Putamen (tissue), 1 donor: ENCODE measurements around the gene TMEM38A.
"Not testable (repeated sequence)": the region's sequence is repeated elsewhere in the genome, so short reads cannot be mapped to it uniquely, and the experiment has no call there.

ENCODE experiments used
- DNase-seq: peaks from one replicate; pipeline ENCODE4 v3.0.0-alpha.2; 2016; ENCODE audit warnings: low spot score

Gene TMEM38A

DNA sequence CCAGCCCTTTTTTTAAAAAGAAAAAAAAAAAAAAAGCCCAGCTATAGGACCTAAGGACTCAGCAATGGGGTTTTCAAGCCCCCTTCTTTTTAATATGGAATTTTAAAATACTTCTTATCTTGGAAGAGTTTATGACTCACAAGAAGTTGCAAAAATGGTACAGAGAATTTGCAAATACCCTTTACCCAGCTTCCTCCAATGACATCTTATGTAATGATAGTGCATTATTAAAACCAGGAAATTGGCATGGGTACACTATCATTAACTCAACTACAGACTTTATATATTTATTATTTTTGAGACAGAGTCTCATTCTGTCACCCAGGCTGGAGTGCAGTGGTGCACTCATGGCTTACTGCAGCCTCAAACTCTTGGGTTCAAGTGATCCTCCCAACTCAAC, 16.1 kb downstream of the TMEM38A start:
- no peak for DNase-seq

GRCh38 chr19:16678498-16678897, 17.6 kb downstream of the TMEM38A start:
- DNase-seq: no peak

DNA sequence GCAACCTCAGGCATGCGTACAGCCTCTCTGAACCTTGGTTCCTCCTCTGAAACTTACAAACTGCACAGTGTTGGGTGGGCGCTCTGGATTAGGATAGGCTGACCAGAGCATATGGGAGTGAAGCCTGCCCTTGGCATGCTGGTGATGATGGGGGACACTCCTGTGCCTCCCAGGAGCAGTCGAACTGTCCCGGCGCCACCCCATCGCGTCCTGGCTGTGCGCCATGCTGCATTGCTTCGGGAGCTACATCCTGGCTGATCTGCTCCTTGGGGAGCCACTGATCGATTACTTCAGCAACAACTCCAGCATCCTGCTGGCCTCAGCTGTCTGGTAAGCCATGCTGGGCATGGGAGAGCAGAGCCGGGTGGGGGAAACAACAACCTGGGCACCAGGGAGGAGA, 18.9 kb downstream of the TMEM38A start:
- DNase-seq: no peak

GRCh38 chr19:16682539-16682938, 21.6 kb downstream of the TMEM38A start:
- DNase-seq: no peak

DNA sequence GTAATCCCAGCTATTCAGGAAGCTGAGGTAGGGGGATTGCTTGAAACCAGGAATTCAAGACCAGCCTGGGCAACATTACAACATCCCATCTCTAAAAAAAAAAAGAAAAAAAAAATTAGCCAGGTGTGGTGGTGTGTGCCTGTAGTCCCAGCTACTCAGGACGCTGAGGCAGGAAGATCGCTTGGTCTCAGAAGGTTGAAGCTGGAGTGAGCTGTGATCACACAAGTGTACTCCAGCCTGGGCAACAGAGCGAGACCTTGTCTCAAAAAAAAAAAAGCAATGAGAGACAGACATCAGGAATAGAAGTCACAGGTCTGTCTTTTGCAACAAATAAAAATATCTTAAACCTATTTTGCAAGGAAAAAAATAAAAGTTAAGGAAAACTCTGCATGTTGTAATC, 23.3 kb downstream of the TMEM38A start:
- no peak for DNase-seq

DNA sequence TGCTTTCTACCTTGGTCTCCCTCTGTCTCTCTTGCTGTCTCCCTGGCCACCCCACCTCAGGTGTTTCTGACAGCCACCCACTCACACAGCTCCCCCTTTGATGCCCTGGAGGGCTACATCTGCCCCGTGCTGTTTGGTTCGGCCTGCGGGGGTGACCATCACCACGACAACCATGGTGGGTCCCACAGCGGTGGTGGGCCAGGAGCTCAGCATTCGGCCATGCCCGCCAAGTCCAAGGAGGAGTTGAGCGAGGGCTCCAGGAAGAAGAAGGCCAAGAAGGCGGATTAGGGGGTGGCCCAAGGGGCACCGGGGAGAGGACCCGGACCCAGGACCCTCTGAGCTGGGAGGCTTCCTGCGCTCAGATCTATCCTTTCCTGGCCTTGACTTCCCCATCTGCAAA, 27.1 kb downstream of the TMEM38A start:
- DNase-seq: no peak

DNA sequence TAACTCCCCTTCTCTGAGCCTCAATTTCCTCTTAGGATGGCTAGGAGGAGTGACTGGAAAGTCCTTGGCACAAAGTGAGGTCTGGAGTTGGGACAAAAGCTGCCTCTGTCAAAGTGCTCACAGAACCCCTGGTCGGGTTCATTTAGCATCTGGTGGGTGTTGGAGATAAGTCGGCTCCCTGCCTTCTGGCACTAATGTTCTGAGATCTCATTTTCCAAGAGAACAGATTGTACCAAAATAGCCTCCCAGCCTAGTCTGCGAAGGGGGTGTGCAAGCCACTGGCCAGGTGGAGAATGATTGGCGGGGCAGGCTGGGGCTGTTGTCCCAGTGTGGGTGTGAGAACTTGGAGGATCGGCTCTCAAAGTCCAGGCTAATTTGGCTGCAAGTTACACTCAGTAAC, 38.0 kb downstream of the TMEM38A start:
- DNase-seq: no peak

GRCh38 chr19:16702123-16702522, 41.2 kb downstream of the TMEM38A start:
- DNase-seq: no peak

DNA sequence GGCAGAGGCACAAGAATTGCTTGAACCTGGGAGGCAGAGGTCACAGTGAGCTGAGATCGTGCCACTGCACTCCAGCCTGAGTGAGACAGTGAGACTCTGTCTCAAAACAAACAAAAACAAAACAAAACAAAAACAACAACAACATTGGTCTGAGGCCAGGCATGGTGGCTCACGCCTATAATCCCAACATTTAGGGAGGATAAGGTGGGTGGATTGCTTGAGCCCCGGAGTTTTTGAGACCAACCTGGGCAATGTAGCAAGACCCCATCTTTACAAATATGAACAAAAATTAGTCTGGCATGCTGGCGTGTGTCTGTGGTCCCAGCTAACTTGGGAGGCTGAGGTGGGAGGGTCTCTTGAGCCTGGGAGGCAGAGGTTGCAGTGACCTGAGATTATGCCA, 42.7 kb downstream of the TMEM38A start:
- no peak for DNase-seq

- DNase-seq: not testable (repeated sequence)
Observed at GRCh38 chr19:16710870-16711269, 49.9 kb downstream of the TMEM38A start.

DNA sequence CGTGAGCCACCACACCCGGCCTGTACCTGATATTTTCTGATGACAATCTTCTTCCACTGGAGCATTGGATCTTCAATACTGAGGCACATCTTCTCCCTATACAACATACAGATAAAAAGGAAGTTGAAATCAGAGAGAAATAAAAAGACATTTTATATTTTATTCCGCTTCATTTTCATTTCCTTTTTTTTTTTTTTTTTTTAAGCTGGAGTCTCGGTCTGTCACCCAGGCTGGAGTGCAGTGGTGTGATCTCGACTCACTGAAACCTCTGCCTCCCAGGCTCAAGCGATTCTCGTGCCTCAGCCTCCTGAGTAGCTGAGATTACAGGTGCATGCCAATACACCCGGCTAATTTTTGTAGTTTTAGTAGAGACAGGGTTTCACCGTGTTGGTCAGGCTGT, 51.4 kb downstream of the TMEM38A start:
- DNase-seq: not testable (repeated sequence)

GRCh38 chr19:16714702-16715287, 53.9 kb downstream of the TMEM38A start:
- peak; percentile 26 for DNase-seq

GRCh38 chr19:16715611-16716010, 54.7 kb downstream of the TMEM38A start:
- DNase-seq: no peak

- no peak for DNase-seq
Observed at GRCh38 chr19:16721051-16721450, 60.1 kb downstream of the TMEM38A start.

- no peak for DNase-seq
Observed at GRCh38 chr19:16722591-16722990, 61.7 kb downstream of the TMEM38A start.

DNA sequence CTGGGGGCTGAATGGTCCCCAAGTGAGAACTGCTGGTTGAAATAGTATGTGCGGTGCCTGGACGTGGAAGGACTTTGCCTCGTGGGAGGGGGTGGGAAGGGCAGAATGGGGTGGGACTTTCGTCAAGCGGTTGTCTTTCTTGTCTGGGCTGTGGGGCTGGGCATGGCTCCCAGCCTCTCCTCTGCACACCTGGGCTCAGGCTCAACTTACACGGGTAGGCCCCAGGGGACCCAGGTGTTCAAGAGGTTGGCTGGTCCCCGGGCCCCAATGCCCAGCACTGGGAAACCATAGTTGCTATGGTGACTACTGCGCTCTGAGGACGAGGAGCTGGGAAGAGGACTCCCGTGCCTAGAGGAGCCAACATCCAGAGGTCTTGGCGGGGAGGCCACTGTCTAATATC, 66.0 kb downstream of the TMEM38A start:
- DNase-seq: no peak

GRCh38 chr19:16735650-16736266, 74.8 kb downstream of the TMEM38A start:
- not testable (repeated sequence) for DNase-seq

GRCh38 chr19:16736709-16737108, 75.8 kb downstream of the TMEM38A start:
- DNase-seq: no peak

DNA sequence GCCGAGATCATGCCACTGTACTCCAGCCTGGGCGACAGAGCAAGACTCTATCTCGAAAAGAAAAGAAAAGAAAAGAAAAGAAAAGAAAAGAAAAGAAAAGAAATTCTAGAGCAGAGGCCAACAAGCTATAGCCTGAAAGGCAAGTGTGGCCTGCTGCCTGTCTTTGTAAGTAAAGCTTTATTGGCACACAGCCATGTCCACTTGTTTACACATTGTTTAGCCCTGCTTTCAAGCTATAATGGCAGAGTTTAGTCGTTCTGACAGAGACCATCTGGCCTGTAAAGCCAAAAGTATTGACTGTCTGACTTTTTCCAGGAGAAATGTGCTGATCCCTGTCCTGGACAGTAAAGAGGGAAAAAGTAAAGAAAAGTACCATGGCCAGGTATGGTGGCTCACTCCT, 77.0 kb downstream of the TMEM38A start:
- DNase-seq: no peak

- no peak for DNase-seq
Observed at GRCh38 chr19:16739546-16739945, 78.6 kb downstream of the TMEM38A start.
